K562 (cell line): Measurements from ENCODE around the gene UQCRH. TPM values are rescaled to one million over a fixed set of nuclear protein-coding genes. Genes with fewer than 3 reads are reported as not detected.

Experiments
- ATAC-seq: fragments of 200-7000 bp; cut with Tn5 transposase; 3 replicates; pipeline ENCODE4 v1.9.1; 2020; ENCODE audit warnings: moderate library complexity
- BruUV-seq: library from RNA; stranded (reverse); fragments of 400-500 nt; replicated peaks from 2 replicates; lab custom pipeline; 2021; lab: Mats Ljungman, UMichigan
- CTCF ChIA-PET: fragments of 300-600 bp; formaldehyde crosslinking; extraction: SDS; loops from one replicate; lab custom pipeline; 2021; ENCODE audit warnings: low intra/inter-chr PET ratio; lab: Yijun Ruan, JAX
- POLR2A ChIA-PET: fragments of 300-600, 350-650 bp; sonication (Branson Sonifier 250); formaldehyde crosslinking; extraction: SDS; loops from one replicate; lab custom pipeline; 2021; ENCODE audit warnings: antibody characterized with exemption, inconsistent platforms; lab: Yijun Ruan, JAX
- DNase-seq, 4 experiments: peaks; one replicate each; pipeline versions ENCODE4 v3.0.0 to v3.0.0-alpha.2; 2011 to 2018; ENCODE audit warnings: low spot score in 3 of 4, mixed read lengths in 3 of 4; ENCODE audit errors: extremely low read depth in 1 of 4
- FAIRE-seq: peaks from 2 replicates; lab custom pipeline; 2011; peaks lifted over from hg19 to GRCh38; lab: Jason Lieb, UNC
- H2AFZ ChIP-seq: 2 replicates; pipeline ENCODE4 v1.6.0; 2011; ENCODE audit warnings: low read depth, low read length, control low read depth, inconsistent platforms
- H3K27ac ChIP-seq: fragments of 200-600 bp; 3 replicates; pipeline ENCODE4 v1.8.0; 2011; ENCODE audit warnings: low read depth, mild to moderate bottlenecking, control low read depth, inconsistent platforms, low read length, moderate library complexity, mixed read lengths; ENCODE audit errors: extremely low read depth
- H3K27me3 ChIP-seq, 2 experiments: fragments of 300-600 bp in 1 of 2; 2 replicates in 1 of 2; 3 replicates in 1 of 2; pipeline versions ENCODE4 v1.6.0 to v1.8.0; 2011; ENCODE audit warnings: inconsistent platforms in 2 of 2, low read length in 2 of 2, mild to moderate bottlenecking in 1 of 2, mixed read lengths in 1 of 2, moderate library complexity in 1 of 2; ENCODE audit not compliant: control insufficient read depth in 2 of 2, insufficient read depth in 2 of 2
- H3K36me3 ChIP-seq: fragments of 300-600 bp; 3 replicates; pipeline ENCODE4 v1.8.0; 2011; ENCODE audit warnings: mild to moderate bottlenecking, low read length, inconsistent platforms; ENCODE audit not compliant: control insufficient read depth, insufficient read depth
- H3K4me1 ChIP-seq, 2 experiments: fragments of 200-600 bp in 1 of 2; replicated peaks in 1 of 2; 2 replicates in 1 of 2; 3 replicates in 1 of 2; pipeline versions ENCODE4 v1.5.1 to v1.8.0; 2011; ENCODE audit warnings: inconsistent platforms in 2 of 2, low read length in 2 of 2, mild to moderate bottlenecking in 1 of 2, mixed read lengths in 1 of 2, moderate library complexity in 1 of 2; ENCODE audit not compliant: control insufficient read depth in 2 of 2, insufficient read depth in 2 of 2
- H3K4me2 ChIP-seq: 2 replicates; pipeline ENCODE4 v1.6.1; 2011; ENCODE audit warnings: low read length, control low read depth, inconsistent platforms, mixed read lengths; ENCODE audit not compliant: insufficient read depth
- H3K4me3 ChIP-seq: fragments of 200-600 bp; sonication (generic), shearing (Covaris generic); 2 replicates; pipeline ENCODE4 v1.5.1; 2016; ENCODE audit warnings: control low read depth, inconsistent platforms
- H3K79me2 ChIP-seq: fragments of 200-600 bp; 3 replicates; pipeline ENCODE4 v1.8.0; 2011; ENCODE audit warnings: low read length, inconsistent platforms; ENCODE audit not compliant: control insufficient read depth, insufficient read depth
- H3K9ac ChIP-seq, 2 experiments: 2 replicates each; pipeline versions ENCODE4 v1.6.0 to v1.6.1; 2011; ENCODE audit warnings: low read depth in 2 of 2, low read length in 2 of 2, control low read depth in 1 of 2, inconsistent platforms in 1 of 2, mild to moderate bottlenecking in 1 of 2, mixed read lengths in 1 of 2; ENCODE audit not compliant: insufficient read depth in 1 of 2
- H3K9me1 ChIP-seq: one replicate; pipeline ENCODE4 v1.6.0; 2011; ENCODE audit warnings: inconsistent platforms, mild to moderate bottlenecking, low read length, moderate library complexity; ENCODE audit not compliant: control insufficient read depth, insufficient read depth
- H3K9me3 ChIP-seq: replicated peaks from 2 replicates; pipeline ENCODE4 v1.5.1; 2011; ENCODE audit warnings: low read depth, low read length, inconsistent platforms; ENCODE audit not compliant: control insufficient read depth, insufficient read depth
- H4K20me1 ChIP-seq: replicated peaks from 2 replicates; pipeline ENCODE4 v1.6.1; 2011; ENCODE audit warnings: low read length, inconsistent platforms, mixed read lengths; ENCODE audit not compliant: control insufficient read depth, insufficient read depth
- ATF3 ChIP-seq, 2 experiments: fragments of 450-650 bp in 1 of 2; sonication (generic) in 1 of 2; formaldehyde crosslinking in 1 of 2; IDR thresholded peaks in 1 of 2; conservative IDR thresholded peaks in 1 of 2; 2 replicates each; pipeline versions ENCODE4 v1.6.1 to v1.8.1; 2016 to 2023; ENCODE audit warnings: mild to moderate bottlenecking in 2 of 2, moderate library complexity in 2 of 2, inconsistent platforms in 1 of 2, missing genetic modification reagents in 1 of 2
- CBFA2T3 ChIP-seq: fragments of 450-650 bp; IDR thresholded peaks from 2 replicates; pipeline ENCODE4 v1.6.1; 2017
- CEBPG ChIP-seq, 3 experiments: fragments of 200-800 bp in 1 of 3; sonication (Bioruptor generic) in 1 of 3; sonication (generic) in 1 of 3; formaldehyde crosslinking in 1 of 3; IDR thresholded peaks in 2 of 3; conservative IDR thresholded peaks in 1 of 3; 2 replicates each; pipeline versions ENCODE4 v1.6.1 to v1.8.0; 2016 to 2022; ENCODE audit warnings: missing compliant biosample characterization in 2 of 3, missing genetic modification characterization in 2 of 3, mild to moderate bottlenecking in 1 of 3, missing genetic modification reagents in 1 of 3
- JUND ChIP-seq, 2 experiments: IDR thresholded peaks; 2 replicates in 1 of 2; 3 replicates in 1 of 2; pipeline ENCODE4 v1.6.1; 2011; ENCODE audit warnings: borderline replicate concordance in 2 of 2, low read depth in 2 of 2, low read length in 2 of 2, improper control_type of control experiment in 1 of 2, missing biosample characterization in 1 of 2, missing genetic modification characterization in 1 of 2, missing genetic modification reagents in 1 of 2
- MAFG ChIP-seq: fragments of 450-650 bp; conservative IDR thresholded peaks from 2 replicates; pipeline ENCODE4 v1.6.1; 2016; ENCODE audit warnings: missing genetic modification characterization, missing compliant biosample characterization
- MTF1 ChIP-seq: fragments of 250-450 bp; sonication (Bioruptor Pico); IDR thresholded peaks from 2 replicates; pipeline ENCODE4 v1.9.0; 2021; ENCODE audit warnings: moderate library complexity, mild to moderate bottlenecking, inconsistent platforms, borderline replicate concordance
- POLR2A ChIP-seq: fragments of 450-650 bp; conservative IDR thresholded peaks from 2 replicates; pipeline ENCODE4 v1.6.1; 2016
- POLR2AphosphoS5 ChIP-seq: IDR thresholded peaks from 2 replicates; pipeline ENCODE4 v1.6.1; 2011; ENCODE audit warnings: mild to moderate bottlenecking, low read depth, low read length, moderate library complexity; ENCODE audit not compliant: control insufficient read depth, insufficient read depth
- POLR2B ChIP-seq: fragments of 450-650 bp; IDR thresholded peaks from 2 replicates; pipeline ENCODE4 v1.6.1; 2018; ENCODE audit warnings: low read depth; ENCODE audit not compliant: partially characterized antibody
- POLR2G ChIP-seq: fragments of 200-400 bp; formaldehyde crosslinking; IDR thresholded peaks from 2 replicates; pipeline ENCODE4 v1.6.1; 2017; ENCODE audit warnings: low read depth, mild to moderate bottlenecking, antibody characterized with exemption, low read length, moderate library complexity
- SUPT5H ChIP-seq: fragments of 450-650 bp; IDR thresholded peaks from 2 replicates; pipeline ENCODE4 v1.6.1; 2016
- ZEB2 ChIP-seq: fragments of 450-650 bp; IDR thresholded peaks from 2 replicates; pipeline ENCODE4 v1.6.1; 2016
- ZNF696 ChIP-seq: fragments of 250-450 bp; sonication (Bioruptor Pico); conservative IDR thresholded peaks from 2 replicates; pipeline ENCODE4 v1.4.0; 2020; ENCODE audit warnings: mild to moderate bottlenecking, moderate library complexity
- WGBS: fragments of 100-300 bp; shearing (Covaris generic); methylation state at CpG from one replicate; pipeline ENCODE4 v1.1.6; 2016; ENCODE audit warnings: low coverage, mixed read lengths; ENCODE audit not compliant: insufficient coverage; ENCODE audit errors: missing lambda C conversion rate; 5-methylcytosine and 5-hydroxymethylcytosine counted together
- in situ Hi-C: fragments of 300-500 bp; cut with MboI; formaldehyde crosslinking; loops from 4 replicates; pipeline ENCODE4 v1.15.0; 2018; ENCODE audit warnings: inconsistent platforms, mixed read lengths
- intact Hi-C: fragments of 100-400 bp; cut with micrococcal nuclease; formaldehyde crosslinking; loops from 2 replicates; pipeline ENCODE4 v1.14.2; 2022
- polyA plus RNA-seq, 8 experiments: library from polyadenylated mRNA; depleted of rRNA in 4 of 8; stranded (reverse) in 5 of 8; unstranded in 3 of 8; fragments of >200 nt; fragmentation: Nextera tagmentation in 2 of 8; fragmentation: Illumina TruSeq in 1 of 8; extraction: Ambion mirVana in 2 of 8; extraction: Trizol in 1 of 8; gene quantifications; 2 replicates each; pipeline versions ENCODE4 v1.2.1 to v1.2.3, GENCODE V29; 2011 to 2014; ENCODE audit warnings: inconsistent platforms in 1 of 8, missing spikeins in 1 of 8
- total RNA-seq, 7 experiments: library from RNA; depleted of rRNA in 6 of 7; stranded (reverse); fragments of >200 nt in 6 of 7; fragmentation: Illumina TruSeq in 2 of 7; extraction: Trizol in 2 of 7; gene quantifications; 2 replicates each; pipeline versions ENCODE4 v1.2.1 to v1.2.3, GENCODE V29; 2011 to 2021; ENCODE audit warnings: low replicate concordance in 1 of 7

Gene UQCRH
- total and polyA plus RNA-seq, 9 of the 15 experiments (the other 6 are each of a cell fraction or from before 2014, with no cell fraction given): 1,267 to 5,184 (median 2,410) TPM

- peak; percentile 6 for FAIRE-seq
- Histone ChIP-seq H3K36me3 (peaks cover 87% of the 10 kb centered on the region), H3K4me2 (no peak overlapping the region), H3K4me1 (peaks cover 23 to 33% of the 10 kb centered on the region in 2 experiments; a peak in 3 of 5 replicates), H3K9me3 (no peaks in the 10 kb centered on the region), H2AFZ (no peak overlapping the region), H3K9ac (peak overlapping the region in 1 of 2 experiments; percentile 21; a peak in 1 of 4 replicates), H3K9me1 (peaks cover 5% of the 10 kb centered on the region), H3K27me3 (no peaks in the 10 kb centered on the region), H3K27ac (no peak overlapping the region; the same call in 2 of the 3 replicates), H3K4me3 (no peak overlapping the region), H3K79me2 (no peaks in the 10 kb centered on the region), H4K20me1 (no peaks in the 10 kb centered on the region)
- peak; percentile 1; the same call in 1 of the 3 replicates for ATAC-seq
- DNase-seq: no peak
- CTCF ChIA-PET: interaction anchor here (1.1 kb wide), 1 partner anchor 64 kb away, joined by 3 read pairs; no protein-coding TSS in a partner anchor
- WGBS: 72% methylated on average over 3 of the region's 3 CpGs
- POLR2A ChIA-PET: interaction anchor here (0.6 to 22.6 kb wide), 17 partner anchors 4 to 1563 kb away, joined by 3 to 410 read pairs (median 5); partner anchors contain the start of genes LRRC41, NSUN4, RAD54L and UQCRH
- in situ Hi-C loops (no loop called here), intact Hi-C loops (loop anchor here (10.0 kb wide), 1 partner anchor 60 kb away; the partner anchor contains the start of gene NSUN4)
- TSS peak; percentile 21 for BruUV-seq
- peak; percentile 52; the same call in 1 of the 2 replicates for TF ChIP-seq ATF3 (IDR thresholded peaks at IDR 0.05)
- no peak for TF ChIP-seq ATF3 (CRISPR knock-in tag; conservative IDR thresholded peaks at IDR 0.05)
- no peak for TF ChIP-seq MAFG (tag)
- TF ChIP-seq ZEB2: peak; percentile 60; the same call in 1 of the 2 replicates
- no peak for TF ChIP-seq JUND (IDR thresholded peaks at IDR 0.05; ENCODE audit: borderline replicate concordance, low read depth, low read length)
- TF ChIP-seq JUND (tag; IDR thresholded peaks at IDR 0.05; ENCODE audit: borderline replicate concordance, low read depth, low read length): 0 out of 3 replicates have a peak, but pooled peaks have one; percentile 11
- TF ChIP-seq ZNF696 (CRISPR knock-in tag): no peak
- no peak for TF ChIP-seq MTF1 (CRISPR knock-in tag)
- TF ChIP-seq POLR2G: 0 out of 2 replicates have a peak, but pooled peaks have one; percentile 22
- peak; percentile 16 for TF ChIP-seq SUPT5H
- TF ChIP-seq CBFA2T3: 0 out of 2 replicates have a peak, but pooled peaks have one; percentile 5
- TF ChIP-seq CEBPG (CRISPR knock-in tag; IDR thresholded peaks at IDR 0.05): no peak
- TF ChIP-seq CEBPG (tag; conservative IDR thresholded peaks at IDR 0.05 in 1 of 2, IDR thresholded peaks at IDR 0.05 in 1 of 2): 0 out of 4 replicates have a peak, but pooled peaks of 1 of the 2 experiments have one; percentile 28
- TF ChIP-seq POLR2B: peak; percentile 5
- peak; percentile 47; the same call in 1 of the 2 replicates for TF ChIP-seq POLR2A
- TF ChIP-seq POLR2AphosphoS5: 0 out of 2 replicates have a peak, but pooled peaks have one; percentile 18
These were observed 18.6 kb upstream of the UQCRH start for GRCh38 chr1:46284597-46285564.
